Measurements from ENCODE around the gene MPL.

DNA sequence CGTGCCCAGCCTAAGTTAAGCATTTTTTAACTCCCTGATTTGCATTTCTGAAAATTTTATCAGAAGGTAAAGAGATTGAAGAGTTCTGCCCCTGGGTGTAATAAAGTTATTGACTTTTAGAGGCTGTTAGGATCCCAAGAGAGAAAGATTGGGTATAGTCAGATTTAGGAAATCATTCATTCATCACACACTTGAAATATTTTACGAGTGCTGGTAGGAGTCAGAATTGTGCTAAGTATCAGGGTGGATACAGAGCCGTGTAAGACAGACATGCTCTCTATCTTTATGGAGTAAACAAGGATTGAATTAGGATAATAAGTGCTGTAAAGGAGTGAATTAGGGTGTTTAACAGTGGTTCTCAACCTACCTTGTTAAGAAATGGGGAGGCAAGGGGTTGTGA, 55.1 kb downstream of the MPL start:
- TF ChIP-seq EP300 (IDR thresholded peaks at IDR 0.05) (no peak), POLR2A (IDR thresholded peaks at IDR 0.05) (no peak)
- TF ChIP-seq, protein P1, sequence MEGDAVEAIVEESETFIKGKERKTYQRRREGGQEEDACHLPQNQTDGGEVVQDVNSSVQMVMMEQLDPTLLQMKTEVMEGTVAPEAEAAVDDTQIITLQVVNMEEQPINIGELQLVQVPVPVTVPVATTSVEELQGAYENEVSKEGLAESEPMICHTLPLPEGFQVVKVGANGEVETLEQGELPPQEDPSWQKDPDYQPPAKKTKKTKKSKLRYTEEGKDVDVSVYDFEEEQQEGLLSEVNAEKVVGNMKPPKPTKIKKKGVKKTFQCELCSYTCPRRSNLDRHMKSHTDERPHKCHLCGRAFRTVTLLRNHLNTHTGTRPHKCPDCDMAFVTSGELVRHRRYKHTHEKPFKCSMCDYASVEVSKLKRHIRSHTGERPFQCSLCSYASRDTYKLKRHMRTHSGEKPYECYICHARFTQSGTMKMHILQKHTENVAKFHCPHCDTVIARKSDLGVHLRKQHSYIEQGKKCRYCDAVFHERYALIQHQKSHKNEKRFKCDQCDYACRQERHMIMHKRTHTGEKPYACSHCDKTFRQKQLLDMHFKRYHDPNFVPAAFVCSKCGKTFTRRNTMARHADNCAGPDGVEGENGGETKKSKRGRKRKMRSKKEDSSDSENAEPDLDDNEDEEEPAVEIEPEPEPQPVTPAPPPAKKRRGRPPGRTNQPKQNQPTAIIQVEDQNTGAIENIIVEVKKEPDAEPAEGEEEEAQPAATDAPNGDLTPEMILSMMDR (IDR thresholded peaks at IDR 0.05) = no peak

All from upper lobe of left lung (tissue), 4 donors.